Jurkat, Clone E6-1 (cell line): ENCODE data around the gene CTSS. TPM values are rescaled to one million over a fixed set of nuclear protein-coding genes. Genes with fewer than 3 reads are reported as not detected.
"Not testable (repeated sequence)": the region's sequence is repeated elsewhere in the genome, so short reads cannot be mapped to it uniquely, and the experiment has no call there.

Source experiments
- DNase-seq: peaks from one replicate; pipeline ENCODE4 v3.0.0-alpha.2; 2011; ENCODE audit warnings: low read depth, low spot score
- H3K4me3 ChIP-seq: 2 replicates; pipeline ENCODE4 v1.5.1; 2011; ENCODE audit warnings: mild to moderate bottlenecking, low read length, control low read depth, moderate library complexity
- polyA plus RNA-seq: library from polyadenylated mRNA; unstranded; fragments of >200 nt; gene quantifications from one replicate; pipeline ENCODE4 v1.2.1, GENCODE V29; 2012; ENCODE audit warnings: missing spikeins; ENCODE audit not compliant: insufficient read length, insufficient read depth

CTSS gene
- 4.7 TPM for polyA plus RNA-seq

GRCh38 chr1:150765296-150765976, at the start of gene CTSS:
TSS of gene CTSS (minus strand) at chr1:150765778. CDS start at chr1:150764763, 1,015 bp downstream.
- no peak within 1 kb of the TSS for H3K4me3 ChIP-seq
- DNase-seq = no peak

GRCh38 chr1:150813028-150813707, 47.6 kb upstream of the CTSS start:
- no peak overlapping the region for H3K4me3 ChIP-seq
- no peak for DNase-seq

GRCh38 chr1:150810958-150811659, 45.5 kb upstream of the CTSS start:
- H3K4me3 ChIP-seq = no peak overlapping the region
- DNase-seq = no peak

GRCh38 chr1:150809651-150810050, 44.1 kb upstream of the CTSS start:
- no peak overlapping the region for H3K4me3 ChIP-seq
- DNase-seq = no peak

- no peak for DNase-seq
- no peak overlapping the region for H3K4me3 ChIP-seq
These were observed 43.3 kb upstream of the CTSS start for GRCh38 chr1:150808846-150809245.

- no peak for DNase-seq
- no peak within 1 kb of the TSS for H3K4me3 ChIP-seq
These were observed 42.5 kb upstream of the CTSS start, which contains the start of gene CTSK for GRCh38 chr1:150808121-150808520. TSS of gene CTSK (minus strand) at chr1:150808260. CDS start at chr1:150806805, 1,455 bp downstream.

- no peak for DNase-seq
These were observed 41.9 kb upstream of the CTSS start for GRCh38 chr1:150807249-150808023.

GRCh38 chr1:150805899-150806298, 40.3 kb upstream of the CTSS start:
- no peak overlapping the region for H3K4me3 ChIP-seq
- DNase-seq = no peak

More at GRCh38 chr1:150807249-150808023, 41.9 kb upstream of the CTSS start:
- no peak overlapping the region for H3K4me3 ChIP-seq

GRCh38 chr1:150804671-150805070, 39.1 kb upstream of the CTSS start:
- H3K4me3 ChIP-seq = no peak overlapping the region
- no peak for DNase-seq

- no peak for DNase-seq
- H3K4me3 ChIP-seq = no peak overlapping the region
These were observed 33.5 kb upstream of the CTSS start for GRCh38 chr1:150799089-150799488.

- no peak for DNase-seq
These were observed 32.9 kb upstream of the CTSS start for GRCh38 chr1:150798525-150798924.

GRCh38 chr1:150796374-150796773, 30.8 kb upstream of the CTSS start:
- no peak overlapping the region for H3K4me3 ChIP-seq
- DNase-seq = no peak

More at GRCh38 chr1:150798525-150798924, 32.9 kb upstream of the CTSS start:
- no peak overlapping the region for H3K4me3 ChIP-seq

- not testable (repeated sequence) for DNase-seq, H3K4me3 ChIP-seq
These were observed 28.2 kb upstream of the CTSS start for GRCh38 chr1:150793778-150794177.

GRCh38 chr1:150793221-150793620, 27.6 kb upstream of the CTSS start:
- no peak overlapping the region for H3K4me3 ChIP-seq
- DNase-seq = no peak

GRCh38 chr1:150791585-150791984, 26.0 kb upstream of the CTSS start:
- no peak for DNase-seq
- no peak overlapping the region for H3K4me3 ChIP-seq

GRCh38 chr1:150789396-150789795, 23.8 kb upstream of the CTSS start:
- DNase-seq = no peak
- no peak overlapping the region for H3K4me3 ChIP-seq

GRCh38 chr1:150788946-150789345, 23.4 kb upstream of the CTSS start:
- DNase-seq = no peak
- no peak overlapping the region for H3K4me3 ChIP-seq

- no peak overlapping the region for H3K4me3 ChIP-seq
These were observed 21.9 kb upstream of the CTSS start for GRCh38 chr1:150787455-150787854.

GRCh38 chr1:150780510-150780909, 14.9 kb upstream of the CTSS start:
- no peak for DNase-seq
- no peak overlapping the region for H3K4me3 ChIP-seq

More at GRCh38 chr1:150787455-150787854, 21.9 kb upstream of the CTSS start:
- no peak for DNase-seq
